Measurements from ENCODE around the gene ACADSB. TPM values are rescaled to one million over a fixed set of nuclear protein-coding genes. Genes with fewer than 3 reads are reported as not detected.

The ACADSB gene
- total RNA-seq, 1 donor from 2014 or later: 99.5 TPM

- no peak for DNase-seq
- no peak for ATAC-seq
- intact Hi-C loops (cut with micrococcal nuclease): no loop called here
These were observed 9.5 kb upstream of the ACADSB start for GRCh38 chr10:122999347-122999746.

GRCh38 chr10:123000155-123000554 lies 8.7 kb upstream of the ACADSB start:
- intact Hi-C loops (cut with micrococcal nuclease): no loop called here
- DNase-seq (no peak), ATAC-seq (no peak)

- intact Hi-C loops (cut with micrococcal nuclease): no loop called here
- ATAC-seq: no peak
- no peak for DNase-seq
These were observed 7.4 kb upstream of the ACADSB start for GRCh38 chr10:123001370-123001769.

GRCh38 chr10:123004298-123004697 lies 4.5 kb upstream of the ACADSB start:
- intact Hi-C loops (cut with micrococcal nuclease): no loop called here
- no peak for ATAC-seq
- DNase-seq: no peak

- intact Hi-C loops (cut with micrococcal nuclease): no loop called here
- ATAC-seq (peak; percentile 32), DNase-seq (no peak)
These were observed 1.1 kb upstream of the ACADSB start for GRCh38 chr10:123007558-123008354.

- ATAC-seq (peak; percentile 46), DNase-seq (peak; percentile 38)
- intact Hi-C loops (cut with micrococcal nuclease): no loop called here
These were observed 457 bp downstream of the ACADSB start for GRCh38 chr10:123009105-123009820.

GRCh38 chr10:123011987-123012386 lies 3.2 kb downstream of the ACADSB start:
- intact Hi-C loops (cut with micrococcal nuclease): no loop called here
- ATAC-seq: no peak
- DNase-seq: no peak

GRCh38 chr10:123013456-123014419 lies 4.9 kb downstream of the ACADSB start:
- intact Hi-C loops (cut with micrococcal nuclease): no loop called here
- ATAC-seq: no peak
- DNase-seq: no peak

- intact Hi-C loops (cut with micrococcal nuclease): no loop called here
These were observed 6.0 kb downstream of the ACADSB start for GRCh38 chr10:123014772-123015171.

GRCh38 chr10:123016228-123016627 lies 7.4 kb downstream of the ACADSB start:
- intact Hi-C loops (cut with micrococcal nuclease): no loop called here
- DNase-seq (no peak), ATAC-seq (no peak)

More at GRCh38 chr10:123014772-123015171, 6.0 kb downstream of the ACADSB start:
- no peak for DNase-seq
- ATAC-seq: no peak

- DNase-seq (no peak), ATAC-seq (no peak)
- intact Hi-C loops (cut with micrococcal nuclease): no loop called here
These were observed 8.8 kb downstream of the ACADSB start for GRCh38 chr10:123017421-123018165.

GRCh38 chr10:123018531-123018930 lies 9.7 kb downstream of the ACADSB start:
- no peak for DNase-seq
- no peak for ATAC-seq
- intact Hi-C loops (cut with micrococcal nuclease): no loop called here

- DNase-seq: no peak
- intact Hi-C loops (cut with micrococcal nuclease): no loop called here
- ATAC-seq: no peak
These were observed 10.5 kb downstream of the ACADSB start for GRCh38 chr10:123019264-123019663.

- ATAC-seq (no peak), DNase-seq (no peak)
- intact Hi-C loops (cut with micrococcal nuclease): no loop called here
These were observed 11.3 kb downstream of the ACADSB start for GRCh38 chr10:123019941-123020703.

GRCh38 chr10:123021517-123021916 lies 12.7 kb downstream of the ACADSB start:
- intact Hi-C loops (cut with micrococcal nuclease): no loop called here
- DNase-seq (no peak), ATAC-seq (no peak)

GRCh38 chr10:123024540-123024939 lies 15.7 kb downstream of the ACADSB start:
- DNase-seq: no peak
- intact Hi-C loops (cut with micrococcal nuclease): no loop called here
- no peak for ATAC-seq

- no peak for DNase-seq
- no peak for ATAC-seq
- intact Hi-C loops (cut with micrococcal nuclease): no loop called here
These were observed 17.5 kb downstream of the ACADSB start for GRCh38 chr10:123026302-123026701.

- intact Hi-C loops (cut with micrococcal nuclease): no loop called here
- DNase-seq (no peak), ATAC-seq (no peak)
These were observed 19.1 kb downstream of the ACADSB start for GRCh38 chr10:123027861-123028260.
